Smooth muscle cell (in vitro differentiated cells): ENCODE measurements around the gene LRRC8B. TPM values are rescaled to one million over a fixed set of nuclear protein-coding genes. Genes with fewer than 3 reads are reported as not detected.
A peak's percentile ranks its signal among the peaks of the same experiment; 100 is the strongest.

Source experiments
- DNase-seq: peaks from one replicate; lab custom pipeline; 2025; ENCODE audit not compliant: unreplicated experiment; lab: John Stamatoyannopoulos, UW
- H2AFZ ChIP-seq: fragments of 200-600 bp; sonication (generic); 2 replicates; pipeline ENCODE4 v1.6.0; 2016; ENCODE audit warnings: antibody characterized with exemption, low read depth, mild to moderate bottlenecking
- H3F3A ChIP-seq: fragments of 200-600 bp; sonication (generic); 2 replicates; pipeline ENCODE4 v1.6.0; 2017; ENCODE audit warnings: antibody characterized with exemption, low read depth
- H3K27ac ChIP-seq: fragments of 200-600 bp; sonication (generic); 2 replicates; pipeline ENCODE4 v1.5.1; 2016; ENCODE audit warnings: low read depth, mild to moderate bottlenecking
- H3K27me3 ChIP-seq: fragments of 200-600 bp; sonication (generic); 2 replicates; pipeline ENCODE4 v1.6.1; 2016; ENCODE audit warnings: low read depth, mild to moderate bottlenecking
- H3K36me3 ChIP-seq: fragments of 200-600 bp; sonication (generic); 2 replicates; pipeline ENCODE4 v1.5.1; 2016; ENCODE audit warnings: low read depth
- H3K4me1 ChIP-seq: fragments of 200-600 bp; sonication (generic); 2 replicates; pipeline ENCODE4 v1.5.1; 2016; ENCODE audit warnings: low read depth
- H3K4me2 ChIP-seq: fragments of 200-600 bp; sonication (generic); 2 replicates; pipeline ENCODE4 v1.6.0; 2016; ENCODE audit warnings: mild to moderate bottlenecking
- H3K4me3 ChIP-seq: fragments of 200-600 bp; sonication (generic); 2 replicates; pipeline ENCODE4 v1.5.1; 2016; ENCODE audit warnings: mild to moderate bottlenecking
- H3K79me2 ChIP-seq: fragments of 200-600 bp; sonication (generic); 2 replicates; pipeline ENCODE4 v1.6.0; 2016; ENCODE audit warnings: low read depth, mild to moderate bottlenecking
- H3K9ac ChIP-seq: fragments of 200-600 bp; sonication (generic); 2 replicates; pipeline ENCODE4 v1.6.0; 2016; ENCODE audit warnings: low read depth
- H3K9me3 ChIP-seq: fragments of 200-600 bp; sonication (generic); replicated peaks from 2 replicates; pipeline ENCODE4 v1.5.1; 2016; ENCODE audit warnings: low read depth
- H4K20me1 ChIP-seq: fragments of 200-600 bp; sonication (generic); 2 replicates; pipeline ENCODE4 v1.6.0; 2016; ENCODE audit warnings: low read depth
- WGBS: methylation state at CpG from one replicate; pipeline ENCODE4 v1.1.7; 2016; ENCODE audit warnings: low lambda C conversion rate; 5-methylcytosine and 5-hydroxymethylcytosine counted together
- polyA plus RNA-seq: library from polyadenylated mRNA; unstranded; fragments of >200 nt; fragmentation: Nextera tagmentation; extraction: Ambion mirVana; gene quantifications from 2 replicates; pipeline ENCODE4 v1.2.1, GENCODE V29; 2016
- total RNA-seq: library from RNA; depleted of rRNA; stranded (reverse); fragments of >200 nt; gene quantifications from 2 replicates; pipeline ENCODE4 v1.2.3, GENCODE V29; 2014
- TF ChIP-seq, protein P1 (sequence below): fragments of 200-600 bp; sonication (generic); IDR thresholded peaks from 2 replicates; pipeline ENCODE4 v1.5.1; 2017; ENCODE audit warnings: borderline replicate concordance, mild to moderate bottlenecking, antibody characterized with exemption; ENCODE audit not compliant: insufficient read depth, poor library complexity, severe bottlenecking

The LRRC8B gene
- total and polyA plus RNA-seq, 2 experiments from 2014 or later: 1.5 to 4.6 TPM

DNA sequence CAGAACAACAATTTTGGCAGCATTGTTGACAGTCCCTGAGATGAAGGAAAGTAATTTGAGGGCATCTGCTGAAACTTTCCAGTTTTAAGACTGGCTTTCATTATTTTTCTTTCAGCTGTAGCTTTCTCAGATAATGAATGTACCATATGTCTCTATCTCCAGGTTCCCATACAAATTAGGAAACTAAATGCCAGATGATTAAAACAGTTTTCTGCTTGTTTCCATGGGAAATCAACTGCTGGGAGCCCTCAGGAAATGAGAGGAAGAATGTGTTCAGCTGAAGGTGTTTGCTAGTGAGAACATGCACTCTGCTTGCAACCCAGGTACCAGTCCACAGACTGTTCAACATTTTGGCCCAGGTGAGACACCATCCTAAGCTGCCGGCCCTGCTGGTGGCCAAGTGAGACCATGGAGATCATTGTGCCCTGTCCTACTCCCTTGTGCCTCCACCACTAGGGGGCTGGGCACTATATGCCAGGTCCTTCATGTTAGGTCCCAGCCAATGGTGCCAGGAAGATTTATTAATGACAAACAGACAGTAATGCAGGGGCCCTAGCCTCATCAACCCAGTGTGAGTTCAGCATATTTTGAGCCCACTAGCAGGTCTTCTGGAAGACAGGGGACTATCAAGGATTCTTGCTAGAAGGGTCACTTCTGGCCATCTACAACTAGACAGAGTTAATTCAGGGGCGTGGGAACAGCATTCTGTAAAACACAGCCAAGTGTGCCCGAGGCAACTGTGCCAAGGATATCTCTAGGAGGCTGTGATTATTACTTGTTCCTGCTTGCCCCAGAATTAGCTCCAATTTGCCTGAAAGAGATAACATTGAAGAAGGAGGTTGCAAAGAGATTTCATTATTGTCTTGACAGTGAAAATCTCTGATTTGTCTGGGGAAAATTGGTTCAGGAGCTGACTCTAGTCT lies 91.3 kb downstream of the LRRC8B start:
- no peak overlapping the region for H3K4me2 ChIP-seq
- no peak overlapping the region for H3K9ac ChIP-seq
- TF ChIP-seq, protein P1, sequence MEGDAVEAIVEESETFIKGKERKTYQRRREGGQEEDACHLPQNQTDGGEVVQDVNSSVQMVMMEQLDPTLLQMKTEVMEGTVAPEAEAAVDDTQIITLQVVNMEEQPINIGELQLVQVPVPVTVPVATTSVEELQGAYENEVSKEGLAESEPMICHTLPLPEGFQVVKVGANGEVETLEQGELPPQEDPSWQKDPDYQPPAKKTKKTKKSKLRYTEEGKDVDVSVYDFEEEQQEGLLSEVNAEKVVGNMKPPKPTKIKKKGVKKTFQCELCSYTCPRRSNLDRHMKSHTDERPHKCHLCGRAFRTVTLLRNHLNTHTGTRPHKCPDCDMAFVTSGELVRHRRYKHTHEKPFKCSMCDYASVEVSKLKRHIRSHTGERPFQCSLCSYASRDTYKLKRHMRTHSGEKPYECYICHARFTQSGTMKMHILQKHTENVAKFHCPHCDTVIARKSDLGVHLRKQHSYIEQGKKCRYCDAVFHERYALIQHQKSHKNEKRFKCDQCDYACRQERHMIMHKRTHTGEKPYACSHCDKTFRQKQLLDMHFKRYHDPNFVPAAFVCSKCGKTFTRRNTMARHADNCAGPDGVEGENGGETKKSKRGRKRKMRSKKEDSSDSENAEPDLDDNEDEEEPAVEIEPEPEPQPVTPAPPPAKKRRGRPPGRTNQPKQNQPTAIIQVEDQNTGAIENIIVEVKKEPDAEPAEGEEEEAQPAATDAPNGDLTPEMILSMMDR: peak; percentile 32
- WGBS: 76% methylated on average over 3 of the region's 3 CpGs
- no peaks in the 10 kb centered on the region for H4K20me1 ChIP-seq
- no peak overlapping the region for H3K27ac ChIP-seq
- DNase-seq: no peak
- H3F3A ChIP-seq: no peaks in the 10 kb centered on the region
- no peaks in the 10 kb centered on the region for H3K36me3 ChIP-seq
- no peak overlapping the region for H3K4me3 ChIP-seq
- H3K9me3 ChIP-seq: no peaks in the 10 kb centered on the region
- H3K27me3 ChIP-seq: no peaks in the 10 kb centered on the region
- H2AFZ ChIP-seq: no peak overlapping the region
- no peaks in the 10 kb centered on the region for H3K4me1 ChIP-seq
- H3K79me2 ChIP-seq: no peaks in the 10 kb centered on the region

DNA sequence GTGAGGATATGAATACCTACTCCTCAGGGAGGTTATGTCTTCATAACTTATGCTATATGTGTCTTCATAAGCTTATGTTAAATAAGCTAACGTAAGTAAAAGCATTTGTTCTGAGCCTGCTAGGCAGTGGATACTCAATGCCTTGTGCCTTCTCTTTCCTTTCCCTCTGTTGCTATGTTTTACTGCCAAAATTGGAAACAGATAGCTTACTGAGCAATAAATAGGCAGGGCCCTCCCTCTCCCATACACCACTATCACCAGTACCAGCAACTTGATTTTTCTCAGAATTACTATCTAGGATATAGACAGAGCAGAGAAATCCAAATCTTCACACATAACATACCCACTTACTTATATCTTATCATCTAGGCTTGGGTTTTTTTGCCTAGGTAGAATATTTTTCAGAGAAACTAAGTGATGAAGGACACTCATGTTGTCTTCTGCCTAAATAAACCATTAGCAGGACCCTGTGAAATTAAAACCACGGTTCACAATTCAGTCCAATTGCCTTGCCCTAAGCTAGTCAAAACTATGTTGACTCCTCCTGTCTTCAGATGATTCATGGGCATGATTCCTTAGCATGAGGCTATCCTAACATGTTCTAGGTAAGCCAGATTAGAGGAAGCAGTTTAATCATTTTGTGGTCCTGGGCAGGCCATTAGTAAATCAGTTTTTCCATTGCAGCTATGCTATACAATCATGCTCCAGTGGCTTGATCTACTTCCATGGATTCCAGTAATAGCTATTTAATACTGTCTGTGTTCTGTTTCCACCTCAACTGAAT lies 92.4 kb downstream of the LRRC8B start:
- 95% methylated on average over 2 of the region's 2 CpGs for WGBS
- Histone ChIP-seq H4K20me1 (no peaks in the 10 kb centered on the region), H3F3A (no peaks in the 10 kb centered on the region), H3K4me3 (no peak overlapping the region), H3K27ac (no peak overlapping the region), H3K79me2 (no peaks in the 10 kb centered on the region), H2AFZ (no peak overlapping the region), H3K36me3 (no peaks in the 10 kb centered on the region), H3K9me3 (no peaks in the 10 kb centered on the region), H3K4me1 (no peaks in the 10 kb centered on the region), H3K9ac (no peak overlapping the region), H3K4me2 (no peak overlapping the region), H3K27me3 (no peaks in the 10 kb centered on the region)
- TF ChIP-seq, protein P1: no peak
- no peak for DNase-seq

DNA sequence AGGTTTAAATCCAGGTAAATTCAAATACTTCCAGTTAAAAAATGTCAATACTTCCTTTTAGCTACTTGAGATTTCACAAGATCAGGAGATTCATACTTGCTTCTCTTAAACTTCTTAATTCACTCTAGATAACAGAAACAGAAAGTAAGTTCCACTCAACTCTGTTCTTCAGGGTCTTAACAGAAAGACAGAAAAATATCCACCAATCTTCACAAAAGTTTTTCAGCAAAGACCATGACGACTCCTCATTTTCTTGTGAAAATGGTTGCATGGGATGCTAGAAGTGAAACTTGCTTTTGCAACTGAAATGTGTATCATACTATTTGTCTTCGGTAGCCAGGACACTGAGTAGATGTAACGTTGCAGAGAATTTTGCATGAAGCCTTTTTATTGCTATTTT lies 96.0 kb downstream of the LRRC8B start:
- Histone ChIP-seq H3K4me2 (no peak overlapping the region), H3K79me2 (no peaks in the 10 kb centered on the region), H3K4me3 (no peak overlapping the region), H3K9me3 (no peaks in the 10 kb centered on the region), H3F3A (peaks cover 9% of the 10 kb centered on the region), H3K27me3 (no peaks in the 10 kb centered on the region), H3K27ac (no peak overlapping the region), H4K20me1 (no peaks in the 10 kb centered on the region), H3K36me3 (no peaks in the 10 kb centered on the region), H3K4me1 (no peaks in the 10 kb centered on the region), H2AFZ (no peak overlapping the region), H3K9ac (no peak overlapping the region)
- WGBS: 95% methylated on average over 3 of the region's 3 CpGs
- TF ChIP-seq, protein P1: no peak
- DNase-seq: no peak
